Lower leg skin (tissue), 4 donors: Measurements from ENCODE around the gene GSE1. TPM values are rescaled to one million over a fixed set of nuclear protein-coding genes. Genes with fewer than 3 reads are reported as not detected.

Experiments
- DNase-seq, 2 donors: peaks; one replicate each; pipeline ENCODE4 v3.0.0-alpha.2; 2019; ENCODE audit warnings: low spot score in 2 of 2
- H3K4me3 ChIP-seq: fragments of 200-600 bp; sonication (generic); 2 replicates; pipeline ENCODE4 v1.5.1; 2017; ENCODE audit warnings: mild to moderate bottlenecking, low read depth; ENCODE audit not compliant: poor library complexity, severe bottlenecking
- CTCF ChIP-seq, 3 donors: fragments of 450-650 bp; IDR thresholded peaks; one replicate each; pipeline ENCODE4 v1.5.1; 2016; ENCODE audit warnings: antibody characterized with exemption in 3 of 3, mild to moderate bottlenecking in 3 of 3, moderate library complexity in 2 of 3
- POLR2A ChIP-seq, 2 donors: fragments of 450-650 bp; IDR thresholded peaks; one replicate each; pipeline ENCODE4 v1.6.1; 2016 to 2017; ENCODE audit warnings: antibody characterized with exemption in 2 of 2, mild to moderate bottlenecking in 1 of 2, moderate library complexity in 1 of 2
- WGBS, 2 donors: methylation state at CpG; one replicate each; pipeline ENCODE4 v1.1.5; 2018; 5-methylcytosine and 5-hydroxymethylcytosine counted together
- intact Hi-C: fragments of 100-400 bp; cut with DNase I; formaldehyde crosslinking; loops from one replicate; pipeline ENCODE4 v1.15.0; 2023; ENCODE audit warnings: low total_unique reads
- total RNA-seq, 4 donors: library from RNA; depleted of rRNA; stranded (reverse); fragments of >200 nt; gene quantifications; one replicate each; pipeline ENCODE4 v1.1.0, GENCODE V29; 2016

The GSE1 gene
- total RNA-seq, 4 donors from 2014 or later = 62.9 to 113 (median 69.9) TPM

GRCh38 chr16:85659805-85660511 lies 46.8 kb downstream of the GSE1 start:
- TF ChIP-seq POLR2A (IDR thresholded peaks at IDR 0.05) = no peak
- peak in 1 of 3 donors; percentile 37 for TF ChIP-seq CTCF (IDR thresholded peaks at IDR 0.05)
- no peak for DNase-seq
- H3K4me3 ChIP-seq = no peak overlapping the region
- 68 to 72% methylated on average over 12 of the region's 12 CpGs for WGBS, 2 donors
- intact Hi-C loops = no loop called here

- TF ChIP-seq CTCF (IDR thresholded peaks at IDR 0.05) (no peak), POLR2A (IDR thresholded peaks at IDR 0.05) (no peak)
- intact Hi-C loops = no loop called here
- peak in 1 of 2 donors; percentile 84 for DNase-seq
- H3K4me3 ChIP-seq = no peak overlapping the region
- WGBS, 2 donors = 93% methylated on average over 40 to 42 of the region's 42 CpGs
Observed at GRCh38 chr16:85660843-85661739, 48.0 kb downstream of the GSE1 start.

- 94 to 95% methylated on average over 21 to 26 of the region's 26 CpGs for WGBS, 2 donors
- TF ChIP-seq POLR2A (IDR thresholded peaks at IDR 0.05) (no peak), CTCF (IDR thresholded peaks at IDR 0.05) (no peak)
- no peak for DNase-seq
- intact Hi-C loops = no loop called here
- no peak overlapping the region for H3K4me3 ChIP-seq
Observed at GRCh38 chr16:85661740-85662481, 48.8 kb downstream of the GSE1 start.

GRCh38 chr16:85662482-85662812 lies 49.3 kb downstream of the GSE1 start:
- no peak overlapping the region for H3K4me3 ChIP-seq
- no peak for DNase-seq
- TF ChIP-seq POLR2A (IDR thresholded peaks at IDR 0.05) (no peak), CTCF (IDR thresholded peaks at IDR 0.05) (no peak)
- intact Hi-C loops = no loop called here
- WGBS, 2 donors = 64 to 82% methylated on average over 2 to 3 of the region's 3 CpGs

- H3K4me3 ChIP-seq = no peak overlapping the region
- DNase-seq = no peak
- TF ChIP-seq POLR2A (IDR thresholded peaks at IDR 0.05) (no peak), CTCF (IDR thresholded peaks at IDR 0.05) (no peak)
- intact Hi-C loops = no loop called here
- 90 to 94% methylated on average over 38 of the region's 38 CpGs for WGBS, 2 donors
Observed at GRCh38 chr16:85662976-85663830, 50.1 kb downstream of the GSE1 start.
